Activated T-cell treated with anti-CD3 and anti-CD28 coated beads, Interleukin-2, amount 50 U/mL, for 4 hours (primary cell): Measurements from ENCODE around the gene IL23A. TPM values are rescaled to one million over a fixed set of nuclear protein-coding genes. Genes with fewer than 3 reads are reported as not detected.

Source experiments
- ATAC-seq, 2 donors: fragments of 200-7000 bp; cut with Tn5 transposase; one replicate each; pipeline ENCODE4 v1.10.0; 2021
- DNase-seq: peaks from one replicate; pipeline ENCODE4 v3.0.0-alpha.2; 2020
- H3K27me3 Mint-ChIP-seq: one replicate; pipeline ENCODE4 v1.8.0; 2021; ENCODE audit warnings: low read depth, mixed read lengths
- H3K36me3 Mint-ChIP-seq: one replicate; pipeline ENCODE4 v1.8.0; 2022; ENCODE audit warnings: mixed read lengths; ENCODE audit not compliant: insufficient read depth
- H3K4me1 Mint-ChIP-seq: one replicate; pipeline ENCODE4 v1.8.0; 2021; ENCODE audit warnings: low read depth, mixed read lengths
- H3K4me3 Mint-ChIP-seq: one replicate; pipeline ENCODE4 v1.8.0; 2021; ENCODE audit warnings: mild to moderate bottlenecking, moderate library complexity, mixed read lengths
- H3K9me3 Mint-ChIP-seq: one replicate; pipeline ENCODE4 v1.8.0; 2021; ENCODE audit warnings: mixed read lengths
- total RNA-seq, 3 donors: library from RNA; stranded (reverse); gene quantifications; one replicate each; pipeline ENCODE4 v1.2.1, GENCODE V29; 2021

IL23A gene
- total RNA-seq, 3 donors from 2014 or later: 19.8 to 35.1 (median 26.4) TPM

DNA sequence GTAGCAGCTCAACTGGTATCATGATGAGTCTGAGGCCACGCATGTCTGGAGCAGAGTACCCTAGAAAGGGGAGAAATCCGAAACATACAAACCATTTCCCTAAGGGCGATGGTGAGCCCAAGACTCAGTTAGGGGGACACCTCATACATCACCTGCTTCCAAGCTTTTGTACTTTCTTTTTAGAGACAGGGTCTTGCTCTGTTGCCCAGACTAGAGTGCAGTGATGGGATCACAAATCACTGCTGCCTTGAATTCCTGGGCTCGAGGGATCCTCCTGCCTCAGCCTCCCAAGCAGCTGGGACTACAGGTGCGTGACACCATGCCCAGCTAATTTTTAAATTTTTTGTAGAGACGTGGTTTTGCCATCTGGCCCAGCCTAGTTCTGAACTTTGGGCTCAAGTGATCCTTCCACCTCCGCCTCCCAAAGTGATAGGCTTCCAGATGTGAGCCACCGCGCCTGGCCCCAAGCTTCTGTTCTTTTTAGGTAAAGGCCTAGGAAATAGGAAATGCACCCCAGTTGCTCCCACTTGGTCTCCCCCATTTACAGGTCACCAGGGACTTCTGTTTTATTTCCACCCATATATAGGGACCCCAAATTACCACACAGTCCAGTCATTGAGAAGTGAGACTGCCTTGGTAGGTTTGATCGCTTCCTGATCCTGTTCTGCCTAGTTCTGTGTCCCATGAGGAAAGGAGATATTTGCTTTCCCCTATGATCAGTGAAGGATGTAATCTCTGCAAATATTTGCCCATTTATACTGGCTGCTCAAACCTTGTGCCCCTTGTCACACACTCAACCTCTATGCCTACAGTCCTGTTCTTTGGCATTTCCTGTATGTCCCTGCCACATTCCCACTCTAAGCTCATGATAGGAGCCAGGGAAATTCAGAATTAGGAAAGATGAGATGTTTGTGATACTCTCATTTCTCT lies 23.7 kb downstream of the IL23A start, which contains the start of gene APOF:
APOF (minus strand) TSS at position 728 of the 930 bp plus-strand sequence; CDS start at position 616, 112 bp downstream.
- Mint-ChIP-seq H3K27me3 (no peaks in the 10 kb centered on the region), H3K4me1 (peaks cover 26% of the 10 kb centered on the region), H3K36me3 (no peaks in the 10 kb centered on the region), H3K9me3 (no peaks in the 10 kb centered on the region), H3K4me3 (peak within 1 kb of the TSS; percentile 87)
- no peak for DNase-seq
- ATAC-seq: no peak

DNA sequence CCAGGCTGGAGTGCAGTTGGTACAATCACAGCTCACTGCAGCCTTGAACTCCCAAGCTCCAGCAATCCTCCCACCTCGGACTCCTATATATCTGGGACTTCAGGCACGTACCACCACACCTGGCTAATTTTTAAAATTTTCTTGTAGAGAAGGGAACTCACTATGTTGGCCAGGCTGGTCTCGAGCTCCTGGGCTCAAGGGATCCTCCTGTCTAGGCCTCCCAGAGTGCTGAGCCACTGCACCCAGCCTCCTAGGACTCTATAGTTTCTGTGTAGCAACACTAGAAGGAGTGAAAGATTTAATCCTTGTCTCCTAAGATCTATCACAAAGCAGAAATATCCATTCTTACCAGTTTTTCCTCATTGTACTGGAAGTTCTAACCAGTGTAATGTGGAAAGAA lies 28.3 kb downstream of the IL23A start:
- ATAC-seq (no peak), DNase-seq (no peak)
- H3K9me3 Mint-ChIP-seq: no peaks in the 10 kb centered on the region
- no peaks in the 10 kb centered on the region for H3K27me3 Mint-ChIP-seq
- no peaks in the 10 kb centered on the region for H3K36me3 Mint-ChIP-seq
- H3K4me3 Mint-ChIP-seq: no peak overlapping the region
- H3K4me1 Mint-ChIP-seq: no peaks in the 10 kb centered on the region

DNA sequence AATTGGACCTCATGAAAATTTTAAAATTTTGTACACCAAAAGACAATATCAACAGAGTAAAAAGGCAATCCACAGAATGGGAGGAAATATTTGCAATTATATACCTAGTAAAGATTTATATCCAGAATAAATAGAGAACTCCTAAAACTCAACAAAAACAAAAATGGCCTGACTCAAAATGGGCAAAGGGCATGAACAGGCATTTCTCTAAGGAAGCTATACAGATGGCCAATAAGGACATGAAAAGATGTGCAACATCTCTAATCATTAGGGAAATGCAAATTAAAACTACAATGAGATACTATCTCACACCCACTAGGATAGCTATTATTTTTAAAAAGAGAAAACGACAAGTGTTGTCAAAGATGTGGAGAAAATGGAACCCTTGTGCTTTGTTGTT lies 34.8 kb downstream of the IL23A start:
- no peak for ATAC-seq
- Mint-ChIP-seq H3K27me3 (no peaks in the 10 kb centered on the region), H3K36me3 (peaks cover 2% of the 10 kb centered on the region), H3K4me3 (no peak overlapping the region), H3K4me1 (no peaks in the 10 kb centered on the region), H3K9me3 (peaks cover 6% of the 10 kb centered on the region)
- DNase-seq: no peak

GRCh38 chr12:56374726-56375597 lies 36.3 kb downstream of the IL23A start:
- no peaks in the 10 kb centered on the region for H3K27me3 Mint-ChIP-seq
- H3K4me1 Mint-ChIP-seq: no peaks in the 10 kb centered on the region

DNA sequence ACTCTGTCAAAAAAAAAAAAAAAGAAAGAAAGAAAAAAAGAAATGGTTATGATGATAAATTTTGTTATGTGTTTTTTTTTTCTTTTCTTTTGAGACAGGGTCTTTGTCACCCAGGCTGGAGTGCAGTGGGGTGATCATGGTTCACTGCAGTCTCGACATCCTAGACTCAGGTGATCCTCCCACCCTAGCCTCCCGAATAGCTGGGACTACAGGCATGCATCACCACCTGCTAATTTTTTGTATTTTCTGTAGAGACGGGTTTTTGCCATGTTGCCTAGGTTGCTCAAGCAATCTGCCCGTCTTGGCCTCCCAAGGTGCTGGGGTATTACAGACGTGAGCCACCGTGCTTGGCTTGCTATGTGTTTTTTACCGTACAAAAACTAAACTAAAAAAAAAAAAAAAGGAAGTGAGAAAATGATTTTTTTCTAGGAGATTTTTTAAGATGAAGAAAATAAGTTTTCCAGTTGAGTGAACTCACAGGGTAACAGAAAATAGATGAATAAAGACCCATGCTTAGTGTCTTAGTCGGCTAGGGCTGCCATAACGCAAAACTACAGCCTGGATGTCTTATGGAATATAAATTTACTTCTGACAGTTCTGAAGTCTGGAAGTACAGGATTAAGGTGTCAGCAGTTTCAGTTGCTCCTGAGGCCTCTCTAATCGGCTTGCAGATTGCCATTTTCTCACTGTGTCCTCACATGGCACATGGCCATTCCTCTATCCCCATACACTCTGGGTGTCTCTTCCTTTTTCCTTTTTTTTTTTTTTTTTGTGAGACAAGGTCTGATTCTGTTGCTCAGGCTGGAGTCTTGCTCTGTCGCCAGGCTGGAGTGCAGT lies 37.1 kb downstream of the IL23A start:
- ATAC-seq: no peak
- Mint-ChIP-seq H3K27me3 (no peaks in the 10 kb centered on the region), H3K36me3 (peaks cover 2% of the 10 kb centered on the region), H3K9me3 (peaks cover 6% of the 10 kb centered on the region), H3K4me1 (no peaks in the 10 kb centered on the region), H3K4me3 (no peak overlapping the region)
- no peak for DNase-seq

More at GRCh38 chr12:56374726-56375597, 36.3 kb downstream of the IL23A start:
- H3K4me3 Mint-ChIP-seq: no peak overlapping the region
- DNase-seq (no peak), ATAC-seq (no peak)
- H3K9me3 Mint-ChIP-seq: peaks cover 6% of the 10 kb centered on the region
- H3K36me3 Mint-ChIP-seq: peaks cover 2% of the 10 kb centered on the region

DNA sequence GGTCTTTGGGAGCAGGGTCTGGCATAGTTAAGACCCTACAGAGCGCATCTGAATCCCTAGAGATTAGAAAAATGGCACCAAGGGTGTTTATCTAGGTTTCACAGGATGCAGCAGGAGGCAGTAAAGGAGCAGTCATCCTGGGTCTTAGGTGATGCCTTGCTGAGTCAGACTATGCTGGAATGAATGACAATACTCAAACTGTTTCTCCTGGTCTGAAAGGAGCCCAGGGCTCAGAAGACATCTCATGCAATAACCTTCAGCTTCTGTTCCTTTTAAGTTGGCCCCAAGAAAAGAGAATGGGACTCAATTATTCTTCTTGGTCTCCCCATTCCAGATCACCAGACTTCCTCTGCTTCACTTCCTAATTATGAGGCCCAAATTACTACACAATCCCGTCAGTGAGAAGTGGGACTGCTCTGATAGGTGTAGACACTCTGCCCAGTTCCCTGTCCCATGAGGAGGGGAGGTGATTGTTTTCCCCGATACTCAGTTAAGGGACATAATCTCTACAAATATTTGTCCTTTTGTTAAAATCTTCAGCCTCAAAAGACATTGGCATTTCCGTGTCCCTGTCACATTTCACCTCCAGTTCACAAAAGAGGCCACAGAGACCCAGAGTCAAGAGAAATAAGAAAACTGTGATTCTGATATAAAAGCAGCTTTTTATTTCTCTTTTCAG lies 38.8 kb downstream of the IL23A start:
- H3K27me3 Mint-ChIP-seq: no peaks in the 10 kb centered on the region
- H3K4me1 Mint-ChIP-seq: no peaks in the 10 kb centered on the region
- H3K9me3 Mint-ChIP-seq: peaks cover 6% of the 10 kb centered on the region
- DNase-seq (no peak), ATAC-seq (peak in 1 of 2 donors; percentile 71)
- H3K4me3 Mint-ChIP-seq: no peak overlapping the region
- H3K36me3 Mint-ChIP-seq: peaks cover 2% of the 10 kb centered on the region

GRCh38 chr12:56377989-56378316 lies 39.3 kb downstream of the IL23A start:
- H3K4me1 Mint-ChIP-seq: no peaks in the 10 kb centered on the region
- H3K4me3 Mint-ChIP-seq: no peak overlapping the region
- H3K9me3 Mint-ChIP-seq: peaks cover 6% of the 10 kb centered on the region
- ATAC-seq (no peak), DNase-seq (no peak)
- H3K27me3 Mint-ChIP-seq: no peaks in the 10 kb centered on the region
- peaks cover 2% of the 10 kb centered on the region for H3K36me3 Mint-ChIP-seq

GRCh38 chr12:56382611-56383010 lies 43.9 kb downstream of the IL23A start:
- Mint-ChIP-seq H3K4me1 (no peaks in the 10 kb centered on the region), H3K4me3 (no peak overlapping the region), H3K36me3 (no peaks in the 10 kb centered on the region), H3K9me3 (no peaks in the 10 kb centered on the region), H3K27me3 (no peaks in the 10 kb centered on the region)
- no peak for ATAC-seq
- DNase-seq: no peak

GRCh38 chr12:56385873-56386272 lies 47.2 kb downstream of the IL23A start:
- Mint-ChIP-seq H3K4me3 (no peak overlapping the region), H3K9me3 (no peaks in the 10 kb centered on the region), H3K27me3 (no peaks in the 10 kb centered on the region), H3K36me3 (no peaks in the 10 kb centered on the region), H3K4me1 (no peaks in the 10 kb centered on the region)
- DNase-seq (no peak), ATAC-seq (no peak)

GRCh38 chr12:56387152-56387736 lies 48.6 kb downstream of the IL23A start:
- no peak for ATAC-seq

DNA sequence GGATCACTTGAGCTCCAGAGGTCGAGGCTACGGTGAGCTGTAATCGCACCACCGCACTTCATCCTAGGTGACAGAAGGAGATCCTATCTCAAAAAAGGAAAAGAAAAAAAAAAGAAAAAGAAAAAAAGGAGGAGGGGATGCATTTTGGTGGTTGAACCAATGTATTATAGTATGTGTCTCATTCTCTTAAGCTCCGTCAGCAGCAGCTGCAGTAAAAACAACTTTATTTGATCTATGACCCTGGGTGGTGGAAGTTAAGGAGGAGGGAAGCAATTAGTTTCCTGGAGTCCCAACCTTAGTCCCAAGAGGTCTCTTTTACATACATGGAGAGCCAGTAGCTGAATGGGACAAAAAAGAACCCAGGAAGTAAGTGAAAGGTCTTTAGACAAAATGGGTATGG lies 50.7 kb downstream of the IL23A start:
- Mint-ChIP-seq H3K4me1 (no peaks in the 10 kb centered on the region), H3K27me3 (no peaks in the 10 kb centered on the region), H3K9me3 (no peaks in the 10 kb centered on the region), H3K36me3 (no peaks in the 10 kb centered on the region), H3K4me3 (no peak overlapping the region)
- ATAC-seq (no peak), DNase-seq (no peak)

More at GRCh38 chr12:56387152-56387736, 48.6 kb downstream of the IL23A start:
- no peak for DNase-seq
- no peaks in the 10 kb centered on the region for H3K36me3 Mint-ChIP-seq
- H3K4me1 Mint-ChIP-seq: no peaks in the 10 kb centered on the region
- H3K27me3 Mint-ChIP-seq: no peaks in the 10 kb centered on the region
- no peak overlapping the region for H3K4me3 Mint-ChIP-seq
- H3K9me3 Mint-ChIP-seq: no peaks in the 10 kb centered on the region
